PFSK-1 (cell line): ENCODE results near the gene CAMK1D.

Experiments
- FOXP2 ChIP-seq: optimal IDR thresholded peaks from 2 replicates; pipeline ENCODE3; 2011; ENCODE audit warnings: borderline replicate concordance, control low read depth, inconsistent platforms; ENCODE audit not compliant: insufficient read depth; ENCODE audit errors: extremely low read length, extremely low read depth
- POLR2AphosphoS5 ChIP-seq: IDR thresholded peaks from 2 replicates; pipeline ENCODE4 v1.6.1; 2012; ENCODE audit warnings: low read depth, mild to moderate bottlenecking, control low read depth, low read length, moderate library complexity
- SIN3A ChIP-seq: IDR thresholded peaks from 2 replicates; pipeline ENCODE4 v1.6.1; 2012; ENCODE audit warnings: mild to moderate bottlenecking, low read length, moderate library complexity, borderline replicate concordance; ENCODE audit not compliant: insufficient read depth
- TAF1 ChIP-seq: IDR thresholded peaks from 2 replicates; pipeline ENCODE4 v1.6.1; 2012; ENCODE audit warnings: low read length, control low read depth, borderline replicate concordance; ENCODE audit not compliant: insufficient read depth
- TF ChIP-seq, protein P1 (sequence below), 2 experiments: IDR thresholded peaks; 2 replicates each; pipeline versions ENCODE4 v1.6.1 to v1.8.0; 2011 to 2012; ENCODE audit warnings: low read depth in 2 of 2, low read length in 2 of 2, control low read depth in 1 of 2, inconsistent platforms in 1 of 2, mild to moderate bottlenecking in 1 of 2, moderate library complexity in 1 of 2; ENCODE audit not compliant: insufficient read depth in 1 of 2

CAMK1D gene

DNA sequence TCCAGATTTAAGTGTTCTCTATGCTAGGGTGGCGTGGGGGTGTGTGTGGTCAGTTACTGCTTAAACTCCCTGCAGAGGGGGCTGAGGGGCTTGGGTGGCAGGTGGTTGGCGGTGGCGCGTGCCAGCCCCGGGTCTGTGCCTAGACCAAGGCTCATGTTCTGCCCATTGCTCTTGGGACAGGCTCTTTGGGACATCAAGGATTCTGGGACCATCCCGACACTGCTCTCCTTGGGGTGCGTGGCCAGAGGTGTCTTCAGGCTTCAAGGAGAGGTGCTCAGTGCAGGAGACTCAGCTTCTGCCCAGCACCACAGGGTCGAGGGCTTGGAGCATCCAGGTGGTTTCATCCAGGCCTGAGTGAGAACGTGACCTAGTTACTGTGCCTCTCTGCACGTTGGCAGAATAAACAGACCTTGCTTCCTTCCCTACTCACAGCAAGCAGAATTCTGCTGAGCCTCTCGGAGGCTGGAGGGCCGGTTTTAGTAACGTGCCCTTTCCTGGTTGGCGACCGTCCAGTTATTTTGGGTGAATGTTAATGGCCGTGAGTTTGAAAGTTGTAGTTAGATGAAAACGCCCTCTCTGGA lies 39.9 kb downstream of the CAMK1D start:
- TF ChIP-seq POLR2AphosphoS5 (no peak), TAF1 (no peak), SIN3A (no peak), FOXP2 (no peak)

DNA sequence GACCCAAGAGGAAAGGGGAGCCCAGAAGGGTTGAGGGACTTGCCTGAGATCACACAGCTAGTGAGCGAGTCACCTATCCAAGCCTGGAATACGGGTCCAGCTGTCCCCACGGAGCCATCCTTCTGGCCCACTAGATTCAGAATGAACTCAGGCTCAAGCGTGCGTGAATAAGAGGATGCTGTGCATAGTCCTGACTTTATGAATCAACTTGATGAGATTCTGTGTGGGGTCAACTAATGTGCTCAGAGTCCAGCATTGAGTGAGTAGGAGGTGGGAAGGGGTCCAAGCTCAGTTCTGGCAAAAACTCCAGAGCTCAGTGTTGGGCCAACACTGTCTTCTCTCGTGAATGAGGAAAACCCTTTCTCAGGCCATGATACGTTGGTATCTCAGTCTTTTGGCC lies 41.4 kb downstream of the CAMK1D start:
- TF ChIP-seq SIN3A (no peak), FOXP2 (no peak), POLR2AphosphoS5 (no peak), TAF1 (no peak)
- TF ChIP-seq, protein P1, sequence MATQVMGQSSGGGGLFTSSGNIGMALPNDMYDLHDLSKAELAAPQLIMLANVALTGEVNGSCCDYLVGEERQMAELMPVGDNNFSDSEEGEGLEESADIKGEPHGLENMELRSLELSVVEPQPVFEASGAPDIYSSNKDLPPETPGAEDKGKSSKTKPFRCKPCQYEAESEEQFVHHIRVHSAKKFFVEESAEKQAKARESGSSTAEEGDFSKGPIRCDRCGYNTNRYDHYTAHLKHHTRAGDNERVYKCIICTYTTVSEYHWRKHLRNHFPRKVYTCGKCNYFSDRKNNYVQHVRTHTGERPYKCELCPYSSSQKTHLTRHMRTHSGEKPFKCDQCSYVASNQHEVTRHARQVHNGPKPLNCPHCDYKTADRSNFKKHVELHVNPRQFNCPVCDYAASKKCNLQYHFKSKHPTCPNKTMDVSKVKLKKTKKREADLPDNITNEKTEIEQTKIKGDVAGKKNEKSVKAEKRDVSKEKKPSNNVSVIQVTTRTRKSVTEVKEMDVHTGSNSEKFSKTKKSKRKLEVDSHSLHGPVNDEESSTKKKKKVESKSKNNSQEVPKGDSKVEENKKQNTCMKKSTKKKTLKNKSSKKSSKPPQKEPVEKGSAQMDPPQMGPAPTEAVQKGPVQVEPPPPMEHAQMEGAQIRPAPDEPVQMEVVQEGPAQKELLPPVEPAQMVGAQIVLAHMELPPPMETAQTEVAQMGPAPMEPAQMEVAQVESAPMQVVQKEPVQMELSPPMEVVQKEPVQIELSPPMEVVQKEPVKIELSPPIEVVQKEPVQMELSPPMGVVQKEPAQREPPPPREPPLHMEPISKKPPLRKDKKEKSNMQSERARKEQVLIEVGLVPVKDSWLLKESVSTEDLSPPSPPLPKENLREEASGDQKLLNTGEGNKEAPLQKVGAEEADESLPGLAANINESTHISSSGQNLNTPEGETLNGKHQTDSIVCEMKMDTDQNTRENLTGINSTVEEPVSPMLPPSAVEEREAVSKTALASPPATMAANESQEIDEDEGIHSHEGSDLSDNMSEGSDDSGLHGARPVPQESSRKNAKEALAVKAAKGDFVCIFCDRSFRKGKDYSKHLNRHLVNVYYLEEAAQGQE (IDR thresholded peaks at IDR 0.05; ENCODE audit: insufficient read depth in 1 of 2, low read depth in 2 of 2, low read length in 2 of 2) = no peak

DNA sequence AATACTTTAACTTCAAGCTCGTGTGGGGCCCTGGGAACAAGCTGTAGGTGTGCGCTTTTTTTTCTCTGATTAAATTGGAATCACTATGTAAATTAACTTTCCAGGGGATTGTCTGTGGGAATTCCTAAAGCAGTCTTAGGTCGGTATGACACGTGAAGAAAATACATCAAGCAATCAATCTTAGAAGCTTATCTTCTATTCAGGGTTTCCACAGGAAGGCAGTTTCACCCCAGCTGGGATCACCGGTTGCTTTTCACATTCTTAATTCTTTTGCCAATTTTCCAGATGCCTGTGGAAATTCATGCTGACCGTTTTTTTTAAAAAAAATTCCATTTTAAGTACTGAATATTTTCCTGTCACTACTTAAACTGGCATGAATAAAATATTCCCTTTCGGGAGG lies 41.9 kb downstream of the CAMK1D start:
- no peak for TF ChIP-seq TAF1
- TF ChIP-seq FOXP2 = no peak
- TF ChIP-seq SIN3A = no peak
- TF ChIP-seq, protein P1 (IDR thresholded peaks at IDR 0.05; ENCODE audit: insufficient read depth in 1 of 2, low read depth in 2 of 2, low read length in 2 of 2) = no peak
- TF ChIP-seq POLR2AphosphoS5 = no peak

DNA sequence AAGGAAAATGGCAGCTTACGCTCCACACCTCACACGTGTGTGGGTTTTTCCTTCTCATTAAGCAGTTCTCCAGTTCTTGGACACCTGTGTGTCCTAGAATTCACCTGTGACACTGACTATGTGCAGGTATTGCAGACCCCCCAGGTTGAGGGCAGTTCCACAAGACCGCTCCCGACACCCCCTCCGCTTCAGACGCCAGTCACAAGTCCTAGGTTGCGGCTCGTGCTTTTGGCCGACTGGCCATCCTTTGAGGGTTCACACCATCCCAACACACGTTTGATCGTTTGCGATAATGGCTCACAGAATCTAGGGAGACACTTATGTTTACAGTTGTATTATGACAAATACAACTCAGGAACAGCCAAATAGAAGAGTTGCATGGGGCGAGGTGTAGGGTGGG lies 44.5 kb downstream of the CAMK1D start:
- TF ChIP-seq POLR2AphosphoS5 (no peak), FOXP2 (no peak), SIN3A (no peak), TAF1 (no peak)

DNA sequence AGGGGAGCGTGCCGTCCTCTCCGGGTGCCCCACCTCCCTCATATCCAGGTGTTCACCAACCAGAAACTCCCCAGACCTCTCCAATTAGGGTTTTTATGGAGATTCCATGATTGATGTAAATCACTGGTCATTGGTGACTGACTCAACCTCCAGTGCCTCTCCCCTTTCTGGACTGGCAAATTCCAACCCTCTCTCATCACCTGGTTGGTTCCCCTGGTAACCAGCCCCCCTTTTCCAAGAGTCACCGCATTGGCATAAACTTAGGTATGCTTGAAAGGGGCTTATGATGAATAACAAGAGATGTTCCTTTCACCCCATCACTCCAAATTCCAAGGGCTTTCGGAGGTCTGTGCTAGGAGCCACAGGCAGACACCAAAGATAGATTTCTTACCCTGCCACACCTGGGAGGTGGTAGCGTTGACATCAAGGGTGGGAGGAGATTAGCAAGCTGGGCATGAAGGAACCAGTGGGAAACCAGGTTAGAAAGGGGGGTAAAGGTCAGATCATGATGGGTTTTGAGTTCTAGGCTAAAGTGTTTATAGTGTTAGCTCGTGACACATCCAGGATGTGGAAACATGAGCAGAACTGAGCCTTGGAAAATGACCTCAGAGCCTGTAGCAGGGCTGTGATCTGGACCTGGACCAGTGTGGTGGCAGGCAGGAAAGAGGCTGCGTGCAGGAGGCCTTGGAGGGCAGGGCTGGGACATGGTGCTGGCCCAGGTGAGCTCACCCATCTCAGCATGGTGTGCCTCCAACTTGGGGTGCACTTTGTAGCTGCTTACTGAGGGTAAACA lies 45.1 kb downstream of the CAMK1D start:
- TF ChIP-seq, protein P1 (IDR thresholded peaks at IDR 0.05; ENCODE audit: insufficient read depth in 1 of 2, low read depth in 2 of 2, low read length in 2 of 2) = no peak
- TF ChIP-seq FOXP2 (no peak), TAF1 (no peak), POLR2AphosphoS5 (no peak), SIN3A (no peak)

DNA sequence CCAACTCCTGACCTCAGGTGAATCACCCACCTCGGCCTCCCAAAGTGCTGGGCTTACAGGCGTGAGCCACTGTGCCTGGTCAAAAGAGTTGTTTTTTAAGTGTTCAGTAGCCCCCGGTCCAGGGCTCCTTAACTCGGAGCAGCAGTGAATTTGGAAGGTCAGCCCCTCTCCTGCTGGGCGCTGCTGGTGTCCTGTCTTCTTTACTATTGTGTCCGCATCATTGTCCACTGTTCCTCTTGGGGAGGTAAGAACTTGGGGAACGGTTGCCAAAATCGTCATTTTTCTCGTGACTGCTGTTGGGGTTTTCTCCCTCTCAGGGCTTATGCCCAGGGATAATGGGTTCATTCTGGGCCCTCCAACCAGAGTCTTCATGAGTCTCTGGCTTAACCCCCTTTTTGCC lies 46.7 kb downstream of the CAMK1D start:
- TF ChIP-seq TAF1 (no peak), FOXP2 (no peak), SIN3A (no peak), POLR2AphosphoS5 (no peak)
- TF ChIP-seq, protein P1 (IDR thresholded peaks at IDR 0.05; ENCODE audit: insufficient read depth in 1 of 2, low read depth in 2 of 2, low read length in 2 of 2) = no peak
